Skin epidermis (tissue), 12 donors: ENCODE data around the gene P4HA3.
"Not testable (repeated sequence)": the region's sequence is repeated elsewhere in the genome, so short reads cannot be mapped to it uniquely, and the experiment has no call there.

Experiments
- H3K27ac ChIP-seq, 21 experiments: fragments of 200-600 bp; sonication (generic) in 11 of 21; one replicate each; pipeline ENCODE4 v1.5.0; 2020; ENCODE audit warnings: mild to moderate bottlenecking in 3 of 21, inconsistent platforms in 2 of 21, moderate library complexity in 2 of 21
- H3K4me3 ChIP-seq, 7 experiments: fragments of 200-600 bp; sonication (generic) in 2 of 7; one replicate each; pipeline ENCODE4 v1.5.0; 2020; ENCODE audit warnings: inconsistent platforms in 2 of 7, mild to moderate bottlenecking in 2 of 7, moderate library complexity in 1 of 7

Gene P4HA3

GRCh38 chr11:74311352-74311926 is at the start of gene P4HA3:
Gene P4HA3 (minus strand): TSS chr11:74311640. CDS start chr11:74311611, 29 bp downstream.
- peak within 1 kb of the TSS in 5 of 21 experiments; percentile 0 to 81 (median 25) for H3K27ac ChIP-seq
- H3K4me3 ChIP-seq = peak within 1 kb of the TSS; percentile 36 to 54 (median 44)

GRCh38 chr11:74357449-74357848 is 46.0 kb upstream of the P4HA3 start:
- no peak overlapping the region for H3K4me3 ChIP-seq
- H3K27ac ChIP-seq = no peak overlapping the region

- Histone ChIP-seq H3K4me3 (no peak overlapping the region), H3K27ac (no peak overlapping the region)
Measured at GRCh38 chr11:74355626-74356025, 44.2 kb upstream of the P4HA3 start.

- H3K4me3 ChIP-seq = no peak overlapping the region
- no peak overlapping the region for H3K27ac ChIP-seq
Measured at GRCh38 chr11:74354036-74354435, 42.6 kb upstream of the P4HA3 start.

GRCh38 chr11:74347381-74347780 is 35.9 kb upstream of the P4HA3 start:
- Histone ChIP-seq H3K27ac (no peak overlapping the region), H3K4me3 (no peak overlapping the region)

- Histone ChIP-seq H3K27ac (no peak overlapping the region), H3K4me3 (no peak overlapping the region)
Measured at GRCh38 chr11:74345420-74345819, 34.0 kb upstream of the P4HA3 start.

- Histone ChIP-seq H3K4me3 (no peak overlapping the region), H3K27ac (no peak overlapping the region)
Measured at GRCh38 chr11:74341921-74342320, 30.5 kb upstream of the P4HA3 start.

- Histone ChIP-seq H3K4me3 (no peak overlapping the region), H3K27ac (no peak overlapping the region)
Measured at GRCh38 chr11:74339619-74340018, 28.2 kb upstream of the P4HA3 start.

GRCh38 chr11:74338963-74339362 is 27.5 kb upstream of the P4HA3 start:
- Histone ChIP-seq H3K4me3 (no peak overlapping the region), H3K27ac (no peak overlapping the region)

- no peak overlapping the region for H3K4me3 ChIP-seq
- no peak overlapping the region for H3K27ac ChIP-seq
Measured at GRCh38 chr11:74333193-74333592, 21.8 kb upstream of the P4HA3 start.

- H3K4me3 ChIP-seq = no peak overlapping the region
- H3K27ac ChIP-seq = no peak overlapping the region
Measured at GRCh38 chr11:74332291-74332690, 20.9 kb upstream of the P4HA3 start.

GRCh38 chr11:74331000-74331399 is 19.6 kb upstream of the P4HA3 start:
- not testable (repeated sequence) for H3K27ac ChIP-seq, H3K4me3 ChIP-seq

GRCh38 chr11:74330075-74330858 is 18.8 kb upstream of the P4HA3 start:
- H3K27ac ChIP-seq = no peak overlapping the region
- H3K4me3 ChIP-seq = no peak overlapping the region

GRCh38 chr11:74327076-74327475 is 15.6 kb upstream of the P4HA3 start:
- H3K4me3 ChIP-seq = no peak overlapping the region
- H3K27ac ChIP-seq = peak overlapping the region in 1 of 21 experiments; percentile 3

GRCh38 chr11:74326665-74327064 is 15.2 kb upstream of the P4HA3 start:
- H3K27ac ChIP-seq = peak overlapping the region in 2 of 21 experiments; percentile 3 to 14
- H3K4me3 ChIP-seq = no peak overlapping the region

- Histone ChIP-seq H3K4me3 (no peak overlapping the region), H3K27ac (peak overlapping the region in 8 of 21 experiments; percentile 1 to 76 (median 34))
Measured at GRCh38 chr11:74325649-74326645, 14.5 kb upstream of the P4HA3 start.

GRCh38 chr11:74322667-74323066 is 11.2 kb upstream of the P4HA3 start:
- no peak overlapping the region for H3K4me3 ChIP-seq
- peak overlapping the region in 5 of 21 experiments; percentile 4 to 53 (median 9) for H3K27ac ChIP-seq

- H3K4me3 ChIP-seq = no peak overlapping the region
- H3K27ac ChIP-seq = peak overlapping the region in 5 of 21 experiments; percentile 13 to 57 (median 39)
Measured at GRCh38 chr11:74321487-74322188, 10.2 kb upstream of the P4HA3 start.

GRCh38 chr11:74320538-74320937 is 9.1 kb upstream of the P4HA3 start:
- H3K4me3 ChIP-seq = no peak overlapping the region
- peak overlapping the region in 2 of 21 experiments; percentile 13 to 28 for H3K27ac ChIP-seq
